GM18502 (cell line): Measurements from ENCODE around the gene HSPA14.
A peak's percentile ranks its signal among the peaks of the same experiment; 100 is the strongest.
"Not testable (repeated sequence)": the region's sequence is repeated elsewhere in the genome, so short reads cannot be mapped to it uniquely, and the experiment has no call there.

ENCODE experiments used
- ATAC-seq: cut with Tn5 transposase; IDR thresholded peaks from one replicate; pipeline ENCODE4 v1.9.1; 2021; ENCODE audit warnings: mild to moderate bottlenecking; ENCODE audit not compliant: unreplicated experiment, poor library complexity

HSPA14 gene

DNA sequence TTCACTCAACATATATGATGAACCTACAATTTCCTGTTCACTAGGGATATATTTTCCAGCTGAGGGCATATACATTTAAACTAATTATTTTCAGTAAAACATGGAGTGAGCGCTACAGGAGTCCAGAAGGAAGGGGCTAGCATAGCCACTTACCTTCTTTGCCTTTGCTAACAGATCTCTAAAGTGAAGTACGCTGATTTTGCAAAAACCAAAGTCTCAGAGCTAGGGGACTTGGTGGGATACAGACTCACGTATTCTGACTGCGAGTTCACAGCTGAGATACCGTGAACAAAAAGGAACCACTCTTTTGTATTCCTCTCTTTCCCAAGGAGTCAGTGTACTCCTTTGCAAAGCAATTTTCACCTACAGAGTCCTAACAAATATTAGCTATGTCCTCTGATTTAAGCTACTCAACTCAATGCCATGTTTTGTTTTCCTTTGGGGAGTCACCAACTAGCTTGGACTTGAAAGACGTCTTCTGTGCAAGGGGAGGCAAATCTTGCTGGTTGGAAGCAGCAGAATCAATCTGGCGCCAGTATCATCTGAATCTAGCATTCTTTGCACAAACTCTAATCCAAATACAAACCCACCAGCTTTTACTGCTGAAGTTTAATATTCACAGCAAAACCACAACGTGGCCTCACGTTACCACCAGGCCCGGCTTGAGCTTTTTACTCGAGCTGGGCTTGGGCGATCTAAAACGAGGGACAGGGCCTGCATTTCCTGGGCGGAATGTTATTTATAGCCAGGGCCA lies 926 bp upstream of the HSPA14 start:
- no peak for ATAC-seq

DNA sequence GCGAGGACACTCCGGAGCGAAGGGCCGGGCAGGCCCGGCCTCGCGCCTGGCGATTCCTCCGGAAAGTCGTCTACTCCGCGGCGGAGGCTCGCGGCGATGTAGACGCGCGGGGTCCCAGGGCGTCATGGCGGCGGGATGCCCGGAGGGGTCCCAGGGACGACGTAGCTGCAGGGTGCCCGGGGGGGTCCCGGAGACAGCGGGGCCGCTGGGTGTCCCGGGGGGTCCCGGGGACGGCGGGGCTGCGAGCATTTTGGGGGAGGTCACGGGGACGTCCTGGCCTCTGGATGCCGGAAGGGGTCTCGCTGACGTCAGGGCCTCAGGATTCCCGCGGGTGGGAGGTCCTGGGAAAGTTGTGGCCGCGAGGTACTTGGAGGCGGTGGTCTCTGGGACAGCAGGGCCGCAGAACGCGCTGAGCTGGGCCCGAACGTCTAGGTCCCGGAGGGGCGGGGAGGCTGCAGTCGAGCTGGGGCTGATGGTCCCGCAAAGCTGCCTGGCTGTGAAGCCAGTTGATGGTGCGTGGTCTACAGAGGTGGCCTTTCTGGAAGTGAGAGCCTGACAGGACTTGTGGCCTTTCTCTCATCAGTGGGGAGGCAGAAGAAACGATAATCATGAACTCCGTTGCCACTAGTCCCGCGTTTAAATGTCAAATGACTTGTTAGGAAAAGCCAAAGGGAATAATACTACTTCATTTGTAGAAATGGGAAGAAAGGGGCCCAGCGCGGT lies 637 bp downstream of the HSPA14 start:
- peak; percentile 7 for ATAC-seq

DNA sequence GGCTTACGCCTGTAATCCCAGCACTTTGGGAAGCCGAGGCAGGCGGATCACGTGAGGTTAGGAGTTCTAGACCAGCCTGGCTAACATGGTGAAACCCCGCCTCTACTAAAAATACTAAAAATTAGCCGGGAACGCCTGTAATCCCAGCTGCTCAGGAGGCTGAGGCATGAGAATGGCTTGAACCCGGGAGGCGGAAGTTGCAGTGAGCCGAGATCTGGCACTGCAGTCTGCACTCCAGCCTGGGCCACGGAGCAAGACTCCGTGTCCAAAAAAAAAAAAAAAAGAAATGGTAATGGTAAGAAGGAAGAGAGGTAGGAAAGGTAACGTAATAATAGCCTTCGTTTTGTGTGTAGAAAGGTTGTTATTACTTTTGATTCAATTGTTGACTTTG lies 1.2 kb downstream of the HSPA14 start:
- no peak for ATAC-seq

DNA sequence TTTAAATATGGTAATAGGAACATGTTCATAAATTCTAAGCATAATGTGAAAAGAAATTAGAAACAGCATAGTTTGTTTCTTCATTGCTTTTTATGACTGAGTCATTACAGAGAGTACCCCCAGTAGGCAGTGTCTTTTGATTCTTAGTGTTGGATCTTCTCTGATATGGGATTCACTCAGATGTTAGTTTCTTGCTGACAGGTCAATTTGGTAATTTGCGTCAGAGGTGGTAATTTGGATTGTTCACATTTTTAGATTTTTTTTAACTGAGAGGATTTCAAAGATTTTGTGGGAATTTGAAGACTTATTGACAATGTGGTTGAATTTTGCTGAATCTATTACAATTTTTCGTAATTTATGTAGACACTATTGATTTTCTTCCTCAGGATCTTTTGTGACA lies 2.1 kb downstream of the HSPA14 start:
- ATAC-seq, result no peak

DNA sequence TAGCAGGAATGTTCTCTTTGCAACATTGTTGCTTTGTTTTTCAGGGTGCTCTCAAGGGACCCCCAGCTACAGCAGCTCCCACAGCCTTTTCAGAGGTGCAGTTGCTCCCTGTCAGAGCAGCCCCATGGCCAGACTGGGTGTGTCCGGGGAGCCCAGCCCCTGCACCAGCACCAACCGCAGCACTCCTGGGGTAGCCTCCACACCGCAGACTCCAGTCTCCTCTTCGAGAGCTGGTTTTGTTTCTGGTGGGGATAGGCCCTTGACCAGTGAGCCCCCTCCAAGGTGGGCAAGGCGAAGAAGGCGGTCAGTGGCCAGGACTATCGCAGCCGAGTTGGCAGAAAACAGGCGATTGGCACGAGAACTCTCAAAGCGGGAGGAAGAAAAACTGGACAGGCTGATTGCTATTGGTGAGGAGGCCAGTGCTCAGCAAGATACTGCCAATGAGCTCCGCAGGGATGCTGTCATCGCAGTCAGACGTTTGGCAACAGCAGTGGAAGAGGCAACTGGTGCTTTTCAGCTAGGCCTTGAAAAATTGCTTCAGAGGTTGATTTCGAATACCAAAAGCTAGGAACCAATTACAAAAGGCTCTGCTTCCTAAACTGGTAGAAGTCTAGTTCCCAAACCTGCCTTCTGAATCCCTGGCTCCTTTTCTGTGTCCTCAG lies 5.4 kb downstream of the HSPA14 start:
- ATAC-seq, result no peak

DNA sequence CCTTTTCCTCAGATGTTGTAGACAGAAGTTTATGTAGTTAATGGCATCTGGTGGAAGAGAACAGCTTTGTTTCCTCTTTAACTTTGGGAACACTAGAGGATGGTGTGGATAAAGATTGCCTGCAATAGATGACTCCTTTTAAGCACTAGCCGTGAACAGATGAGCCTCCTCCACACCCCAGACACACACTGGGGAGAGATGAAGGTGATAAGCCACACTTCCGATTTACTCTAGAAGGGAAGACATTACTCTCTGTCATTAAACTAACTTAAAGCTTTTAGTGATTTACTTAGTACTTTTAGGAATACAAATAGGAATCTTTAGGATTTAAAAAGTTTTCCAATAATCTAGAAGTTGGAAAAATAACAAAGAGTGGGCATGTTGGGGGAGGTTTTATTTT lies 6.8 kb downstream of the HSPA14 start:
- no peak for ATAC-seq

DNA sequence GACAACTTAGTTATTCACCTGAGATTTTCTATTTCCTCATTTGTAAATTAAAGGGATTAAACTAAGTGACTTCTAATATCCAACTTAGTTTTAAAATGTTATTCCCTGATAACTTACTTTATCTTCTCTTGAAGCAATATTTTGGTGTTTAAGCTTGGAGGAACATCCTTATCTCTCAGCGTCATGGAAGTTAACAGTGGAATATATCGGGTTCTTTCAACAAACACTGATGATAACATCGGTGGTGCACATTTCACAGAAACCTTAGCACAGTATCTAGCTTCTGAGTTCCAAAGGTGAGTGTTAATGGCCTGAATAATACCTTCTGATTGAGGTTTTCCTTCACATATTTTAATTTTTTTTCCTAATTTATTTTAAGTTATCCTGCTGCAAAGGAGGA lies 14.1 kb downstream of the HSPA14 start:
- no peak for ATAC-seq

DNA sequence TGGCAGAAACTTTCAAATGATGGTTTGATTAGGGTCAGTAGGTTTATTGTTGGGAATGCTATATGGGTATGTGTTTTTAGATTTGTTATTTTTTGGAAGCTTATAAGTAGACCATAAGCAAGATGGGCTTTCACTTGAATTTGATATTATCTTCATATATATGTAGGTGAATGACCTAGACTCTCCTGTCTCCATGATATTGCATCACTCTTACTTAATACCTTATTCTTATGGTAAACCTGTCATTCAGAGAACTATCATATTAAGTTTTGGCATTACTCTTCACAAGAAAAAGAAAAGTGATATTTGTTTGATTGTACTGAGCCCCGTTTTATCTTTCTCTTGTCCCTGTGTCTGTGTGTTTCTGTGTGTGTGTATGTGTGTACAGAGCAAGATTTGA lies 17.3 kb downstream of the HSPA14 start:
- no peak for ATAC-seq

DNA sequence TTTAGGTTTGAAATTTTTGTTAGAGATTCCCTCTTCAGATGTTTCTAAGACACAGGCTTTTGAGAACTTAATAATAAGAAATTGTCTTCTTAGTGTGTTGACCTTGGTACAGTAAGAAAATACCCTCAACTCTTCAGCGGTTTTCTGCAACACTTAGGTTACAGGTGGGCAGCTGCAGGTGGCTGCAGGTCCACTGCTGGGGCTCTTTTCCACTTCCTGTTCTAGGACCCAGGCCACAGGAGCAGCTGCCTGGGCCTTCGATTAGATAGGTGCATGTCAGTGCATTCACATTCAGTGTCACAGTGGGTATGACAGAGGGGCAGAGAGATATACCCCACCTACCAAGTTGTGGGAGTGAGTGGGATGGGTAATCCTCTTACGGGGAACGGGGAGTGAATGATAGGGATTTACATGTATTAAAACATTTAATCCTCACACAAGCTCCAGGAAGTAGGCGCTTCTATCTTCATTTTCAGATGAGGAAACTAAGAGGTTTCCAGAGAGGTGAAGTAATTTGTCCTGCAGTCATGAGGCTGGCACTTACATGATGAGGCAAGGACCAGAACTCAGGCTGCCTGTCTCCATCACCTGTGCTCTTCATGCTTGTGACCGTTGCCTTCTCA lies 20.3 kb downstream of the HSPA14 start:
- ATAC-seq, result no peak

DNA sequence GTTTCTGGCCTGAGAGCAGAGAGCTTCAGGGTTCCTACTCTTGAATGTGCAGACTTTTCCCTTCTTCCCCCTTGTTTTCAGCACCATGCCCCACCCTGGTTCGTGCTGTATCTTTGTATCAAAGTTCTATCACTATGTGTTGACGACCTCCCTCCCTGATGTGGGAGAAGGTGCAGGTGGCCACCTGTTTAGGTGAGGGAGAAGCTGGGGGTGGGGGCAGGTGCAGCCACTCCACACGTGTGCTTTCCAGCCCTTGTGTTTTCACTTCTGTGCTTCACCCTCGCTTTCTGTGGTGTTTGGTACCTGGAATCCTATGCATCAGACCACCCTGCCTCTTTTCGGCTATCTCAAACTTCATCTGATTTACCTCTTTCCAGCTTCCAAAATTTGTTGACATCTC lies 20.9 kb downstream of the HSPA14 start:
- no peak for ATAC-seq

DNA sequence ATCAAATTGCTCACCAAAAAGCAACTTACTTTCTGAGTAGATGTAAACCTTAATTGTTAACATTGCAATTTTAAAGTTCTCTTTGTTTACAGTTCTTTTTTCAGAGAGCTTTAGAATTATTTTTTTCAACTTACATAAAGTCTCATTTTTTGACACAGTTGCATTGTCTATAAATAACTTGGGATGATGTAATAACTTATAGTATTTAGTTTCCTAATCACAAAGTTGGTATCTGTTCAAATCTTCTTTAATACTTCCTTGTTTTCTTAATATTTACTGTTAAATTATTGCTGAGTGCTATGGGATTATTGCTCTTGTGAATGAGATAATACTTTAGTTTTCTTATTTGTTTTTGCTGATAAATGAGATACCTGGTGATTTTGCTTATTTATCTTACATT lies 21.7 kb downstream of the HSPA14 start:
- ATAC-seq, result no peak

DNA sequence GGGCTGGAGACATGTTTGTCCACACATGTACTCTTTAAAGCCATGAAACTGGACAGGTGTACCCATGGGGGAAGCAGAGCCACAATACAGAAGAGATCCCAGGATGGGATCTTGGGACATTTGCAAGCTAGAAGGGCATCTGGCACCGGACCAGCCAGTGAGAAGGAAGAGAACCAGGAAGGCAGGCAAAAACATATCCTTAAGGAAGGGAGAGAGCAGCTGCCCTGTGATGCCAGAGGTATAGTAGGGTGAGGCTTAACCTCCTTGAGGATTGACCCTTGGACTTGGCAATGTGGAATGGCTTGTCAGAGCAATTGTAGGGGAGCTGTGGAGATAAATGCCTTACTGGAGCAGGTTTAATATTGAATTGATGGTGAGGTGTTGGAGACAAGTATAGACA lies 22.7 kb downstream of the HSPA14 start:
- ATAC-seq, result no peak

DNA sequence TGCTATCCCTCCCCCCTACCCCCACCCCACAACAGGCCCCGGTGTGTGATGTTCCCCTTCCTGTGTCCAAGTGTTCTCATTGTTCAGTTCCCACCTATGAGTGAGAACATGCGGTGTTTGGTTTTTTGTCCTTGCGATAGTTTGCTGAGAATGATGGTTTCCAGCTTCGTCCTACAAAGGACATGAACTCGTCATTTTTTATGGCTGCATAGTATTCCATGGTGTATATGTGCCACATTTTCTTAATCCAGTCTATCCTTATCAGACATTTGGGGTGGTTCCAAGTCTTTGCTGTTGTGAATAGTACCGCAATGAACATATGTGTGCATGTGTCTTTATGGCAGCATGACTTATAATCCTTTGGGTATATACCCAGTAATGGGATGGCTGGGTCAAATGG lies 26.4 kb downstream of the HSPA14 start:
- ATAC-seq, result not testable (repeated sequence)

DNA sequence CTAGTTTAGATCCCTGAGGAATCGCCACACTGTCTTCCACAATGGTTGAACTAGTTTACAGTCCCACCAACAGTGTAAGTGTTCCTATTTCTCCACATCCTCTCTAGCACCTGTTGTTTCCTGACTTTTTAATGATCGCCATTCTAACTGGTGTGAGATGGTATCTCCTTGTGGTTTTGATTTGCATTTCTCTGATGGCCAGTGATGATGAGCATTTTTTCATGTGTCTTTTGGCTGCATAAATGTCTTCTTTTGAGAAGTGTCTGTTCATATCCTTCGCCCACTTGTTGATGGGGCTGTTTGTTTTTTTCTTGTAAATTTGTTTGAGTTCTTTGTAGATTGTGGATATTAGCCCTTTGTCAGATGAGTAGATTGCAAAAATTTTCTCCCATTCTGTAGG lies 26.8 kb downstream of the HSPA14 start:
- ATAC-seq, result not testable (repeated sequence)

DNA sequence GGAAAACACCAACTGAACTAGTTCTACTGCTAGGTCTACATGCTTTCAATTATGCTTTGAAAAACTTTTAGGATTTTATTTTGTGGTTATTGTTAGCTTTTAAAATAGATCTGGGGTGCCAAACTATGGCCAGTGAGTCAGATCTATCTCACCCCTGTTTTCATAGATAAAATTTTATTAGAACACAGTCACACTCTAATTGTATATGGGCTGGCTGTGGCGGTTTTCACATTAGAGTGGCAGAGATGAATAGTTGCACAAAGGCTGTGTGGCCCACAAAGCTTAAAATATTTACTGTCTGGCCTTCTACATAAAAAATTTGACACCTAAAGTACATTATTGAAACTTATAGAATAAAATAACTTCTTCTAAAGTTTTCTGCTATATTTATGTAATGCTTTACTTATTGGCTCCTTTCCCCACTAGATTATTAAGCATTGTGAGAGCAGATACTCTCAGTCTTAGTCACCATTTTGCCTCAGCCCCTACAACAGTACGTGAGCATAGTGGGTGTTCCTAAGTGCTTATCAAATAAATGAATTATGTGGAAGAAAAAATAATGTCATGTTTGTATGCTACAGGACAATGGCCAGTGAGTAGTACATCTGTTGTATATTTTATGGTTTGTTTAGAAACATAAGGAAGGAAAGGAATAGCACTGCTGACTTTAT lies 35.1 kb downstream of the HSPA14 start:
- peak; percentile 53 for ATAC-seq

DNA sequence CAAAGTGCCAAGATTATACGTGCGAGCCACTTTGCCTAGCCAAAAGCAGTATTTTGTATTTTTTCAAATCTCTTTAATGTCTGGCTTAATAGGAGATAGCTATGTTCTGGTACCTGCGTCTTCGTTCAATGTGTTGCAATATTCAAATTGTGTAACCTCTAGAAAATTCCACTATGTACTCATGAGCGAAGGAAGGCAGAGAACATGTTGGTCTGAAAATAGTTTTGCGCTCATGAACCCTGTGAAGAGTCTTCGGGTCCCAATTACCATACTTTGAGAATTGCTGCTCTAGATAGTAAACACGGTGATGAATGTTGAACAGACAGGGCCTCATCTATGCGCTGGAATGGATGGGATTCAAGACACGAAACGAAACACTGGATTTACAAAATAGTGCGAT lies 37.8 kb downstream of the HSPA14 start:
- ATAC-seq, result no peak

DNA sequence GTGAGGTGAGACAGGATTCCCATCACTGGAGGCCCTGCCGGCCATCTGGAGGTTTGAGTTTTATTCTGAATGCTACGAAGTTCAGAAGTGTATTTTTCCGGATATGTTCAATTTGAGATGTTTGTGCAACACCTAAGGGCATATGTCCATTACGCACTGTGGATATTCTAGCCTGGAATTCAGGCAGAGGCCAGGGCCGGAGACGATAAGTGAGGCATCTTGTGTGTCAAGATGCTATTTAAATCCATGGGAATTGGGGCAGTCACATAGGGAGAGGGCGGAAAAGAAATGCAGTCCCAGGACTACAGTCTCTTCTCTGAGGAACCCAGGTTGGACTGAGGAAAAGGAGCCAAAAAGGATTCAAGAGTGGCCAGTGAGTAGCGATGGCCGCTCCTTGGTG lies 38.7 kb downstream of the HSPA14 start:
- no peak for ATAC-seq

DNA sequence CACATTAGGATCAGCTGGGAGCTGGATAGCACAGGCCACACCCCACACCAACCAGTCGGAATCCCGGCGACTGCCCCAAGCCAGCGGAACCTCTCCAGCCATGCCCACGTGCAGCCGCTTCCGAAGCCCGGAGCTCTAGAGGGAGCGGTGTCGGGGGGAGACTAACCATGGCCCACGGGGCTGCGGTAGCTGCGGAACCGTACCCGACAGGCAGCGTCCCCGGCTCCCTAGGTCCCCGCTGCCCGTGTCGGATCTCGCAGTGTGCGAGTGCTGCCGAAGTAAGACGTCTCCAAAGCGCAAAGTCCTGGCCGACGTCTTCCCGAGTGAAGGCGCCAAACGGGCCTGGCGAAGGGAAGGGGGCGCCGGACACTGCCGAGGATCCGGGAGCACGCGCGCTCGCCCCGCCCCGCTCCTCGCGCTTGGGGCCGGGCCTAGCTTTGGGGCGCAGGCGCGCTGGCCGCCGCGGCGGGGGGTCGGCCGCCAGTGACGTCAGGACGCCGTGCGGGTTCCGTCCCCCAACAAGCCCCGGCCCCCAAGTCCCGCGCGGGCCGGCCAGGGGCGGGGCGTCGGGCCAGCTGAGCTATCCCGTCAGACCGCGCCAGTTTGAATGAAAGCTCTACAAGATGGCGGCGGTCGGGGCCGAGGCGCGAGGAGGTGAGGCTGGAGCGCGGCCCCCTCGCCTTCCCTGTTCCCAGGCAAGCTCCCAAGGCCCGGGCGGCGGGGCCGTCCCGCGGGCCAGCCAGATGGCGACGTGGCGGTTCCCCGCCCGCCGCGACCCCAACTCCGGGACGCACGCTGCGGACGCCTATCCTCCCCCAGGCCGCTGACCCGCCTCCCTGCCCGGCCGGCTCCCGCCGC lies 40.4 kb downstream of the HSPA14 start, which contains the start of gene SUV39H2:
Gene SUV39H2 (plus strand): TSS at position 601 of the 858 bp plus-strand sequence. CDS start 23 bp downstream, at position 624.
- peak; percentile 91 for ATAC-seq

DNA sequence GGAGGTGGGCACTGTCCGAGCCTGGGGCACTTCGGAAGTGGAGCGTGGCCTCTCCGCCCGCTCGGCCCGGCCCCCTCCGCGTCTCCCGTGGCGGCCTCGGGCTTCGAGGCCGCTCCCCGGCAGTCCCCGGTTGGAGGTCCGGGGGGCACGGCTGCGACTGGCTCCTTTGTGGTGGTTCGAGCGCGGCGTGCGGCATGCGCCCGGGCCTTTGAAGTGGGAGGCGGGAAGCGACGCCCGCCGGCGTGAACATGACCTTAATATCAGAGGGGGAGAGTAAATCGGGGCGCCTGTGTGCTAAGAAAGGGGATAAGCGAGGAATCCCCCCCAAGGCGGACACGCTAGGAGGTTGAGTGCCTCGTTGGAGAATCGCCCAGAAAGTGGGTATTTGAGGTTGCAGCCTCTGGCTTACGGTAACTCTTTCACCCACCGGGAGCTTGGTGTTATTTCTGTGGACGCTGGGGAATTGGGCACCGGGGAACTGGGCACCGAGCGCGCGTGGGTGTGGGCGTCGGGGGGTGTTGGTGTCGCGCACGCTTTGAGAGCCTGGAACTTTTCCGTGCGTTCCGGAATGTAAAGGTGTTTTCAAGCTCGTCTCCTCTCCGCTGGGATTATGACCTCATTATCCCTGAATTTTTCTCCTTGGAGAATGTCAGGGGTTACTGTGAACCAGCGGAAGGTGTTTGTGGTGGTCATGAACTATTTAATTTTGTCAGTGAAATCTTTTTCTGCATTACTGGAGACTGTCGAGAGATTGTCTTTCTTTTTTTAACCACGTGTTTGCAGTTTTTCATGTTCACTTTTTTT lies 41.2 kb downstream of the HSPA14 start:
- peak; percentile 34 for ATAC-seq
